MM.1S (cell line): ENCODE results near the gene MLLT10.

Experiments used
- CTCF ChIP-seq: fragments of 300-600 bp; sonication (generic); IDR thresholded peaks from 2 replicates; pipeline ENCODE4 v1.5.1; 2016; ENCODE audit warnings: antibody characterized with exemption, low read length, mixed read lengths
- EZH2 ChIP-seq: fragments of 300-600 bp; sonication (generic); optimal IDR thresholded peaks from 2 replicates; pipeline ENCODE3; 2017; ENCODE audit warnings: low read depth, mild to moderate bottlenecking, antibody characterized with exemption, low read length, mixed read lengths
- EZH2phosphoT487 ChIP-seq: fragments of 300-600 bp; sonication (generic); IDR thresholded peaks from 2 replicates; pipeline ENCODE4 v1.6.1; 2018; ENCODE audit warnings: antibody characterized with exemption, low read length

DNA sequence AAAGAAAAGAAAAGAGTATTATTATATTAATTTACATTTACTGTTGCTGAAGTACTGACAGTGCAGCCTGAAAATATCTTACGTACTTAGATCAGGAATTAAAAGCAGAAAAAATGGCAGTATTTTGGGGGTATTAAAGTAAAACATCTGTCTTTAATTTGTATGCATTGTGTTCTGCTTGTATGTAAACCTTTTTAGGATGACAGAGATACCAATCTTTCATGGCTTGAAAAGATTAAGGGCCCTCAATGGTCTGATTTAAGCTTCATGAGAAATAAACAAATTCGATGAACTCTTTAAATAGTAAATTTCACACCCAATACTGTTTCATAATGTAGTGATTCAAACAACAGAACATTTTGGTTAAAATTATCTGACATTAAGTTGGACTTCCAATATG is 116.3 kb downstream of the MLLT10 start:
- TF ChIP-seq CTCF (no peak), EZH2 (no peak), EZH2phosphoT487 (no peak)
